HUES6 (cell line): ENCODE data around the gene RRM2.

Experiments
- H3K27ac ChIP-seq: 2 replicates; pipeline ENCODE4 v1.7.0; 2013; ENCODE audit warnings: low read depth, mild to moderate bottlenecking, low read length, inconsistent platforms
- H3K27me3 ChIP-seq: 2 replicates; pipeline ENCODE4 v1.6.1; 2013; ENCODE audit warnings: low read length; ENCODE audit not compliant: control insufficient read depth, insufficient read depth
- H3K36me3 ChIP-seq: 2 replicates; pipeline ENCODE4 v1.6.1; 2013; ENCODE audit warnings: low read length; ENCODE audit not compliant: control insufficient read depth, insufficient read depth
- H3K4me1 ChIP-seq: 2 replicates; pipeline ENCODE4 v1.6.1; 2013; ENCODE audit warnings: low read length; ENCODE audit not compliant: control insufficient read depth, insufficient read depth
- H3K4me3 ChIP-seq: 2 replicates; pipeline ENCODE4 v1.5.1; 2013; ENCODE audit warnings: low read depth, low read length
- H3K9ac ChIP-seq: one replicate; pipeline ENCODE4 v1.6.1; 2013; ENCODE audit warnings: mild to moderate bottlenecking, low read length
- H3K9me3 ChIP-seq: 2 replicates; pipeline ENCODE4 v1.6.1; 2013; ENCODE audit warnings: low read depth, low read length; ENCODE audit not compliant: control insufficient read depth, insufficient read depth

Gene RRM2

GRCh38 chr2:10120158-10120876, 2.2 kb upstream of the RRM2 start:
- Histone ChIP-seq H3K9me3 (no peaks in the 10 kb centered on the region), H3K27ac (peak overlapping the region; percentile 91), H3K9ac (peak overlapping the region; percentile 98), H3K4me1 (peaks cover 10% of the 10 kb centered on the region), H3K4me3 (peak overlapping the region; percentile 98), H3K36me3 (peaks cover 18% of the 10 kb centered on the region), H3K27me3 (no peaks in the 10 kb centered on the region)

- Histone ChIP-seq H3K27me3 (no peaks in the 10 kb centered on the region), H3K36me3 (peaks cover 25% of the 10 kb centered on the region), H3K4me1 (peaks cover 10% of the 10 kb centered on the region), H3K4me3 (peak overlapping the region; percentile 98), H3K27ac (peak overlapping the region; percentile 91), H3K9me3 (no peaks in the 10 kb centered on the region), H3K9ac (peak overlapping the region; percentile 98)
Observed at GRCh38 chr2:10120877-10121574, 1.5 kb upstream of the RRM2 start.

GRCh38 chr2:10123281-10123680, 742 bp downstream of the RRM2 start:
- no peaks in the 10 kb centered on the region for H3K27me3 ChIP-seq
- H3K27ac ChIP-seq = peak overlapping the region; percentile 91; the same call in 1 of the 2 replicates
- peak overlapping the region; percentile 98 for H3K4me3 ChIP-seq
- H3K36me3 ChIP-seq = peaks cover 48% of the 10 kb centered on the region
- peak overlapping the region; percentile 98 for H3K9ac ChIP-seq
- H3K9me3 ChIP-seq = no peaks in the 10 kb centered on the region
- H3K4me1 ChIP-seq = peaks cover 10% of the 10 kb centered on the region

GRCh38 chr2:10124538-10125045, 2.1 kb downstream of the RRM2 start:
- Histone ChIP-seq H3K4me1 (peaks cover 10% of the 10 kb centered on the region), H3K9me3 (no peaks in the 10 kb centered on the region), H3K9ac (no peak overlapping the region), H3K36me3 (peaks cover 61% of the 10 kb centered on the region), H3K4me3 (peak overlapping the region; percentile 98), H3K27ac (no peak overlapping the region), H3K27me3 (no peaks in the 10 kb centered on the region)

GRCh38 chr2:10125842-10126631, 3.5 kb downstream of the RRM2 start:
- Histone ChIP-seq H3K9me3 (no peaks in the 10 kb centered on the region), H3K4me1 (peaks cover 10% of the 10 kb centered on the region), H3K36me3 (peaks cover 74% of the 10 kb centered on the region), H3K4me3 (no peak overlapping the region), H3K9ac (no peak overlapping the region), H3K27ac (no peak overlapping the region), H3K27me3 (no peaks in the 10 kb centered on the region)

GRCh38 chr2:10126632-10127026, 4.1 kb downstream of the RRM2 start:
- peaks cover 11% of the 10 kb centered on the region for H3K4me1 ChIP-seq

GRCh38 chr2:10128420-10128819, 5.9 kb downstream of the RRM2 start:
- H3K4me3 ChIP-seq = no peak overlapping the region
- no peak overlapping the region for H3K9ac ChIP-seq
- H3K27ac ChIP-seq = no peak overlapping the region
- H3K27me3 ChIP-seq = no peaks in the 10 kb centered on the region
- no peaks in the 10 kb centered on the region for H3K9me3 ChIP-seq
- H3K36me3 ChIP-seq = peaks cover 97% of the 10 kb centered on the region
- H3K4me1 ChIP-seq = peaks cover 29% of the 10 kb centered on the region

More at GRCh38 chr2:10126632-10127026, 4.1 kb downstream of the RRM2 start:
- Histone ChIP-seq H3K27ac (no peak overlapping the region), H3K4me3 (no peak overlapping the region), H3K36me3 (peaks cover 80% of the 10 kb centered on the region), H3K9ac (no peak overlapping the region), H3K9me3 (no peaks in the 10 kb centered on the region), H3K27me3 (no peaks in the 10 kb centered on the region)

GRCh38 chr2:10129490-10129889, 7.0 kb downstream of the RRM2 start:
- Histone ChIP-seq H3K4me1 (peaks cover 26% of the 10 kb centered on the region), H3K27ac (no peak overlapping the region), H3K36me3 (peaks cover 93% of the 10 kb centered on the region), H3K27me3 (no peaks in the 10 kb centered on the region), H3K9ac (no peak overlapping the region), H3K9me3 (no peaks in the 10 kb centered on the region), H3K4me3 (no peak overlapping the region)

- no peak overlapping the region for H3K9ac ChIP-seq
- no peaks in the 10 kb centered on the region for H3K9me3 ChIP-seq
- no peak overlapping the region for H3K4me3 ChIP-seq
- H3K27me3 ChIP-seq = no peaks in the 10 kb centered on the region
- peaks cover 70% of the 10 kb centered on the region for H3K36me3 ChIP-seq
- no peak overlapping the region for H3K27ac ChIP-seq
- peaks cover 26% of the 10 kb centered on the region for H3K4me1 ChIP-seq
Observed at GRCh38 chr2:10132043-10132575, 9.6 kb downstream of the RRM2 start.

- Histone ChIP-seq H3K27me3 (no peaks in the 10 kb centered on the region), H3K36me3 (peaks cover 65% of the 10 kb centered on the region), H3K9me3 (no peaks in the 10 kb centered on the region), H3K4me1 (peaks cover 30% of the 10 kb centered on the region), H3K9ac (no peak overlapping the region), H3K4me3 (no peak overlapping the region), H3K27ac (no peak overlapping the region)
Observed at GRCh38 chr2:10132596-10132995, 10.1 kb downstream of the RRM2 start.
